ENCODE results near the gene MYCBP. TPM values are rescaled to one million over a fixed set of nuclear protein-coding genes. Genes with fewer than 3 reads are reported as not detected.
A peak's percentile ranks its signal among the peaks of the same experiment; 100 is the strongest.

Gene MYCBP
- total and polyA plus RNA-seq, 4 donors: 7.8 to 21.2 (median 10.3) TPM

DNA sequence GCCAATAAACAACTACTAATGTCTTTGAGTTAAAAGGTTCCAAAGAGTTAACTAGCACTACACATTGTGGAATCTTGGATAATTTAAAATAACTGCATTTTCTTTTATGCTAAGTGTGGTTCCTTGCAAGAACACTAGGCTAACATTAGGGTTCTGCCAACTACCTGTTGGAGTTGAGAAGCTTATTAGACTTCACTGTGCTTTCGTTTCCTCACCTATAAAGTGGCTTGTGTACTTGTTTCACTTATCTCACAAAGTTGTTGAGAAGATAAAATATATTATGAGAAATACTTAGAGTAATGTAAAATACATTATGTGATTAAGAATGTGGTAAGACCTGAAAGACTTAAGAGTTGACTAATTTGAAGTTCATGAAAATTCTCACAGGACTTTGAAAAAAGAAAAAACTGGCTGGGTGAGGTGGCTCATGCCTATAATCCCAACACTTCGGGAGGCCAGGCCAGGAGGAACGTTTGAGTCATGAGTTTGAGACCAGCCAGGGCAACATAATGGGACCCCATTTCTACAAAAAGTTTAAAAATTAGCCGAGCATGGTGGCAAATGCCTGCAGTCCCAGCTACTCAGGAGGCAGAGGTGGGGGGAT is 7.9 kb downstream of the MYCBP start:
- Histone ChIP-seq H3K9ac (ENCODE audit: low read depth in 1 of 2, low read length in 2 of 2) (no peak overlapping the region), H3K4me1 (ENCODE audit: control insufficient read depth in 4 of 4, insufficient read depth in 4 of 4, low read length in 3 of 4) (peaks cover 0 to 11% (median 7%) of the 10 kb centered on the region in 4 donors), H3K27me3 (ENCODE audit: control insufficient read depth in 4 of 4, insufficient read depth in 4 of 4, low read length in 3 of 4) (no peaks in the 10 kb centered on the region), H3K4me3 (ENCODE audit: low read depth in 1 of 3, low read length in 3 of 3) (no peak overlapping the region), H3K36me3 (ENCODE audit: control insufficient read depth in 4 of 4, insufficient read depth in 3 of 4, low read depth in 1 of 4, low read length in 3 of 4) (peaks cover 0 to 4% (median 0%) of the 10 kb centered on the region in 4 donors), H3K9me3 (ENCODE audit: control insufficient read depth in 4 of 4, low read length in 3 of 4) (no peaks in the 10 kb centered on the region), H3K27ac (ENCODE audit: low read depth in 1 of 2, low read length in 2 of 2) (no peak overlapping the region)
- WGBS: 92% methylated on average over 4 of the region's 4 CpGs
- TF ChIP-seq, protein P1, sequence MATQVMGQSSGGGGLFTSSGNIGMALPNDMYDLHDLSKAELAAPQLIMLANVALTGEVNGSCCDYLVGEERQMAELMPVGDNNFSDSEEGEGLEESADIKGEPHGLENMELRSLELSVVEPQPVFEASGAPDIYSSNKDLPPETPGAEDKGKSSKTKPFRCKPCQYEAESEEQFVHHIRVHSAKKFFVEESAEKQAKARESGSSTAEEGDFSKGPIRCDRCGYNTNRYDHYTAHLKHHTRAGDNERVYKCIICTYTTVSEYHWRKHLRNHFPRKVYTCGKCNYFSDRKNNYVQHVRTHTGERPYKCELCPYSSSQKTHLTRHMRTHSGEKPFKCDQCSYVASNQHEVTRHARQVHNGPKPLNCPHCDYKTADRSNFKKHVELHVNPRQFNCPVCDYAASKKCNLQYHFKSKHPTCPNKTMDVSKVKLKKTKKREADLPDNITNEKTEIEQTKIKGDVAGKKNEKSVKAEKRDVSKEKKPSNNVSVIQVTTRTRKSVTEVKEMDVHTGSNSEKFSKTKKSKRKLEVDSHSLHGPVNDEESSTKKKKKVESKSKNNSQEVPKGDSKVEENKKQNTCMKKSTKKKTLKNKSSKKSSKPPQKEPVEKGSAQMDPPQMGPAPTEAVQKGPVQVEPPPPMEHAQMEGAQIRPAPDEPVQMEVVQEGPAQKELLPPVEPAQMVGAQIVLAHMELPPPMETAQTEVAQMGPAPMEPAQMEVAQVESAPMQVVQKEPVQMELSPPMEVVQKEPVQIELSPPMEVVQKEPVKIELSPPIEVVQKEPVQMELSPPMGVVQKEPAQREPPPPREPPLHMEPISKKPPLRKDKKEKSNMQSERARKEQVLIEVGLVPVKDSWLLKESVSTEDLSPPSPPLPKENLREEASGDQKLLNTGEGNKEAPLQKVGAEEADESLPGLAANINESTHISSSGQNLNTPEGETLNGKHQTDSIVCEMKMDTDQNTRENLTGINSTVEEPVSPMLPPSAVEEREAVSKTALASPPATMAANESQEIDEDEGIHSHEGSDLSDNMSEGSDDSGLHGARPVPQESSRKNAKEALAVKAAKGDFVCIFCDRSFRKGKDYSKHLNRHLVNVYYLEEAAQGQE (IDR thresholded peaks at IDR 0.05): no peak
- TF ChIP-seq TAF1 (conservative IDR thresholded peaks at IDR 0.05) (no peak), HNF4A (conservative IDR thresholded peaks at IDR 0.05) (no peak), FOXA2 (IDR thresholded peaks at IDR 0.05) (no peak), FOXA1 (IDR thresholded peaks at IDR 0.05) (no peak), GABPA (IDR thresholded peaks at IDR 0.05 in 1 of 2, conservative IDR thresholded peaks at IDR 0.05 in 1 of 2) (no peak), EGR1 (IDR thresholded peaks at IDR 0.05; ENCODE audit: low read depth in 2 of 2) (no peak)
- TF ChIP-seq, protein P2, sequence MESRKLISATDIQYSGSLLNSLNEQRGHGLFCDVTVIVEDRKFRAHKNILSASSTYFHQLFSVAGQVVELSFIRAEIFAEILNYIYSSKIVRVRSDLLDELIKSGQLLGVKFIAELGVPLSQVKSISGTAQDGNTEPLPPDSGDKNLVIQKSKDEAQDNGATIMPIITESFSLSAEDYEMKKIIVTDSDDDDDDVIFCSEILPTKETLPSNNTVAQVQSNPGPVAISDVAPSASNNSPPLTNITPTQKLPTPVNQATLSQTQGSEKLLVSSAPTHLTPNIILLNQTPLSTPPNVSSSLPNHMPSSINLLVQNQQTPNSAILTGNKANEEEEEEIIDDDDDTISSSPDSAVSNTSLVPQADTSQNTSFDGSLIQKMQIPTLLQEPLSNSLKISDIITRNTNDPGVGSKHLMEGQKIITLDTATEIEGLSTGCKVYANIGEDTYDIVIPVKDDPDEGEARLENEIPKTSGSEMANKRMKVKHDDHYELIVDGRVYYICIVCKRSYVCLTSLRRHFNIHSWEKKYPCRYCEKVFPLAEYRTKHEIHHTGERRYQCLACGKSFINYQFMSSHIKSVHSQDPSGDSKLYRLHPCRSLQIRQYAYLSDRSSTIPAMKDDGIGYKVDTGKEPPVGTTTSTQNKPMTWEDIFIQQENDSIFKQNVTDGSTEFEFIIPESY (IDR thresholded peaks at IDR 0.05): no peak
- no peak for DNase-seq (ENCODE audit: low spot score)

DNA sequence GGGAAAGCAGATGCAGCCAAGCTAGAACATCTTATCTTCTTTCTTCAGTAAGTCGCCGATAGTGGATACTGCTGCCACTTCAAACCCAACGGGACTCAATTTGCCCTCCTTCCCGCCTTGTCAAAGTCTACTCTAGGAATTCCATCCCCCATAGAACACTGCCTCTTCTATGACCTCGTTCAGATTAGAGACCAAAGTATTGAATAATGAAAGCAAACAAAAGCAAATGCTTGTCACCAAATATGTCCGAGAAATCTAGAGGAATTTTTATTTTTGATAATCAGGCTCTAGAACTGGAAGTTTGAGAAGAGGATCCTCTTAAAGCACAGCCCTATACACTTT is 12.7 kb downstream of the MYCBP start:
- WGBS: 4% methylated on average over 6 of the region's 6 CpGs
- no peak for DNase-seq (ENCODE audit: low spot score)
- H3K27me3 ChIP-seq (ENCODE audit: control insufficient read depth in 4 of 4, insufficient read depth in 4 of 4, low read length in 3 of 4): no peaks in the 10 kb centered on the region
- peak overlapping the region; percentile 15 to 19 for H3K27ac ChIP-seq (ENCODE audit: low read depth in 1 of 2, low read length in 2 of 2)
- H3K4me3 ChIP-seq (ENCODE audit: low read depth in 1 of 3, low read length in 3 of 3): peak overlapping the region; percentile 61 to 83 (median 71)
- no peak for TF ChIP-seq YY1 (IDR thresholded peaks at IDR 0.05)
- TF ChIP-seq, protein P3, sequence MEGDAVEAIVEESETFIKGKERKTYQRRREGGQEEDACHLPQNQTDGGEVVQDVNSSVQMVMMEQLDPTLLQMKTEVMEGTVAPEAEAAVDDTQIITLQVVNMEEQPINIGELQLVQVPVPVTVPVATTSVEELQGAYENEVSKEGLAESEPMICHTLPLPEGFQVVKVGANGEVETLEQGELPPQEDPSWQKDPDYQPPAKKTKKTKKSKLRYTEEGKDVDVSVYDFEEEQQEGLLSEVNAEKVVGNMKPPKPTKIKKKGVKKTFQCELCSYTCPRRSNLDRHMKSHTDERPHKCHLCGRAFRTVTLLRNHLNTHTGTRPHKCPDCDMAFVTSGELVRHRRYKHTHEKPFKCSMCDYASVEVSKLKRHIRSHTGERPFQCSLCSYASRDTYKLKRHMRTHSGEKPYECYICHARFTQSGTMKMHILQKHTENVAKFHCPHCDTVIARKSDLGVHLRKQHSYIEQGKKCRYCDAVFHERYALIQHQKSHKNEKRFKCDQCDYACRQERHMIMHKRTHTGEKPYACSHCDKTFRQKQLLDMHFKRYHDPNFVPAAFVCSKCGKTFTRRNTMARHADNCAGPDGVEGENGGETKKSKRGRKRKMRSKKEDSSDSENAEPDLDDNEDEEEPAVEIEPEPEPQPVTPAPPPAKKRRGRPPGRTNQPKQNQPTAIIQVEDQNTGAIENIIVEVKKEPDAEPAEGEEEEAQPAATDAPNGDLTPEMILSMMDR (IDR thresholded peaks at IDR 0.05; ENCODE audit: low read depth, low read length, missing input control): no peak
- no peak for TF ChIP-seq HNF4G (IDR thresholded peaks at IDR 0.05)
- no peak for TF ChIP-seq RAD21 (IDR thresholded peaks at IDR 0.05)
- H3K9me3 ChIP-seq (ENCODE audit: control insufficient read depth in 4 of 4, low read length in 3 of 4): no peaks in the 10 kb centered on the region
- peak overlapping the region; percentile 56 to 81 for H3K9ac ChIP-seq (ENCODE audit: low read depth in 1 of 2, low read length in 2 of 2)
- H3K36me3 ChIP-seq (ENCODE audit: control insufficient read depth in 4 of 4, insufficient read depth in 3 of 4, low read depth in 1 of 4, low read length in 3 of 4): peaks cover 2 to 8% (median 5%) of the 10 kb centered on the region in 4 donors
- peaks cover 6 to 28% (median 18%) of the 10 kb centered on the region in 4 donors for H3K4me1 ChIP-seq (ENCODE audit: control insufficient read depth in 4 of 4, insufficient read depth in 4 of 4, low read length in 3 of 4)

Measured in liver (tissue), 9 donors.